NB4 (cell line): ENCODE results near the gene CHRDL1.

ENCODE experiments used
- CTCF ChIP-seq: IDR thresholded peaks from one replicate; pipeline ENCODE4 v1.5.1; 2012; ENCODE audit warnings: low read depth, low read length
- MAX ChIP-seq: IDR thresholded peaks from 2 replicates; pipeline ENCODE4 v1.6.1; 2011; ENCODE audit warnings: low read depth, low read length
- MYC ChIP-seq: IDR thresholded peaks from 2 replicates; pipeline ENCODE4 v1.6.1; 2011; ENCODE audit warnings: low read depth, low read length
- POLR2A ChIP-seq: IDR thresholded peaks from 2 replicates; pipeline ENCODE4 v1.6.1; 2011; ENCODE audit warnings: mild to moderate bottlenecking; ENCODE audit not compliant: insufficient read length; ENCODE audit errors: extremely low read depth

- no peak for TF ChIP-seq POLR2A
- no peak for TF ChIP-seq CTCF
- TF ChIP-seq MYC = no peak
- TF ChIP-seq MAX = no peak
Observed at GRCh38 chrX:110758781-110759422, 36.7 kb downstream of the CHRDL1 start.
